HCT116 (cell line): ENCODE data around the gene TOP3B. TPM values are rescaled to one million over a fixed set of nuclear protein-coding genes. Genes with fewer than 3 reads are reported as not detected.

Experiments
- ATAC-seq: fragments of 200-7000 bp; cut with Tn5 transposase; 2 replicates; pipeline ENCODE4 v1.9.1; 2020; ENCODE audit warnings: mild to moderate bottlenecking, moderate library complexity
- BruUV-seq: library from RNA; stranded (reverse); fragments of 400-500 nt; replicated peaks from 2 replicates; lab custom pipeline; 2021; lab: Mats Ljungman, UMichigan
- CTCF ChIA-PET: fragments of 300-600 bp; sonication (Branson Sonifier 250); formaldehyde crosslinking; loops from one replicate; lab custom pipeline; 2021; ENCODE audit warnings: antibody characterized with exemption; lab: Charles Lee
- POLR2A ChIA-PET: fragments of 300-600, 350-600 bp; sonication (Branson Sonifier 250); formaldehyde crosslinking; loops from one replicate; lab custom pipeline; 2021; ENCODE audit warnings: antibody characterized with exemption; lab: Charles Lee
- RAD21 ChIA-PET, 2 experiments: fragments of 300-600 bp; sonication (Branson Sonifier 250); formaldehyde crosslinking; loops; one replicate each; lab custom pipeline; 2023; ENCODE audit warnings: low total read pairs in 2 of 2; ENCODE audit not compliant: uncharacterized antibody in 2 of 2, unreplicated experiment in 2 of 2, low non-redundant PET in 1 of 2; lab: Charles Lee
- DNase-seq: peaks from one replicate; pipeline ENCODE4 v3.0.0-alpha.2; 2010; ENCODE audit warnings: low read depth, low spot score
- H2AFZ ChIP-seq: fragments of 200-600 bp; shearing (Covaris generic), sonication (generic); 2 replicates; pipeline ENCODE4 v1.6.1; 2017; ENCODE audit warnings: low read depth, mixed run types, mixed read lengths, antibody characterized with exemption, low read length; ENCODE audit not compliant: poor library complexity, severe bottlenecking
- H3K27ac ChIP-seq: 2 replicates; pipeline ENCODE4 v1.5.1; 2012; ENCODE audit warnings: low read depth, low read length
- H3K27me3 ChIP-seq: fragments of 200-600 bp; sonication (generic); 2 replicates; pipeline ENCODE4 v1.6.1; 2016; ENCODE audit warnings: mixed run types, low read length, mixed read lengths; ENCODE audit not compliant: insufficient read depth
- H3K36me3 ChIP-seq, 2 experiments: fragments of 200-500 bp in 1 of 2; fragments of 200-600 bp in 1 of 2; sonication (Bioruptor generic) in 1 of 2; sonication (generic) in 1 of 2; 2 replicates each; pipeline versions ENCODE4 v1.5.1 to v1.6.1; 2014 to 2016; ENCODE audit warnings: low read length in 2 of 2, inconsistent platforms in 1 of 2, mixed read lengths in 1 of 2, mixed run types in 1 of 2; ENCODE audit not compliant: insufficient read depth in 2 of 2, control insufficient read depth in 1 of 2
- H3K4me1 ChIP-seq, 2 experiments: fragments of 200-600 bp in 1 of 2; sonication (generic) in 1 of 2; 2 replicates each; pipeline versions ENCODE4 v1.5.1 to v1.6.1; 2012 to 2017; ENCODE audit warnings: low read length in 2 of 2, inconsistent platforms in 1 of 2, mild to moderate bottlenecking in 1 of 2, mixed read lengths in 1 of 2, mixed run types in 1 of 2, moderate library complexity in 1 of 2; ENCODE audit not compliant: insufficient read depth in 2 of 2, control insufficient read depth in 1 of 2
- H3K4me2 ChIP-seq: fragments of 200-600 bp; sonication (generic); 2 replicates; pipeline ENCODE4 v1.6.1; 2017; ENCODE audit warnings: mixed run types, low read length, mixed read lengths
- H3K4me3 ChIP-seq, 2 experiments: fragments of 200-600 bp in 1 of 2; sonication (generic) in 1 of 2; replicated peaks in 1 of 2; 2 replicates each; pipeline ENCODE4 v1.5.1; 2011 to 2016; ENCODE audit warnings: low read length in 2 of 2, control low read depth in 1 of 2, low read depth in 1 of 2, mild to moderate bottlenecking in 1 of 2, mixed read lengths in 1 of 2, mixed run types in 1 of 2
- H3K79me2 ChIP-seq: fragments of 200-600 bp; sonication (generic); 2 replicates; pipeline ENCODE4 v1.6.1; 2017; ENCODE audit warnings: mild to moderate bottlenecking, mixed run types, low read length, moderate library complexity, mixed read lengths; ENCODE audit not compliant: insufficient read depth
- H3K9ac ChIP-seq: fragments of 200-600 bp; sonication (generic); 2 replicates; pipeline ENCODE4 v1.6.1; 2016; ENCODE audit warnings: low read length, mixed read lengths
- H3K9me2 ChIP-seq: fragments of 200-600 bp; sonication (generic), shearing (Covaris generic); 2 replicates; pipeline ENCODE4 v1.6.1; 2017; ENCODE audit warnings: mixed run types, mild to moderate bottlenecking, moderate library complexity; ENCODE audit not compliant: insufficient read depth
- H3K9me3 ChIP-seq, 2 experiments: fragments of 200-500 bp in 1 of 2; fragments of 200-600 bp in 1 of 2; sonication (Bioruptor generic) in 1 of 2; sonication (generic) in 1 of 2; 2 replicates each; pipeline ENCODE4 v1.6.1; 2014 to 2017; ENCODE audit warnings: low read length in 2 of 2, mixed read lengths in 2 of 2, inconsistent platforms in 1 of 2, low read depth in 1 of 2, mild to moderate bottlenecking in 1 of 2, mixed run types in 1 of 2, moderate library complexity in 1 of 2; ENCODE audit not compliant: control insufficient read depth in 1 of 2, insufficient read depth in 1 of 2
- H4K20me1 ChIP-seq: fragments of 200-600 bp; sonication (generic), shearing (Covaris generic); 2 replicates; pipeline ENCODE4 v1.6.1; 2017; ENCODE audit warnings: mixed run types, mild to moderate bottlenecking, moderate library complexity; ENCODE audit not compliant: insufficient read depth
- EGR1 ChIP-seq: IDR thresholded peaks from 2 replicates; pipeline ENCODE4 v1.6.1; 2012; ENCODE audit warnings: low read depth
- POLR2AphosphoS5 ChIP-seq: IDR thresholded peaks from 2 replicates; pipeline ENCODE4 v1.6.1; 2011; ENCODE audit warnings: mild to moderate bottlenecking, low read depth, low read length, moderate library complexity
- ZFX ChIP-seq: fragments of 450-650 bp; IDR thresholded peaks from 2 replicates; pipeline ENCODE4 v1.6.1; 2017
- intact Hi-C: fragments of 100-400 bp; cut with micrococcal nuclease; formaldehyde crosslinking; loops from 2 replicates; pipeline ENCODE4 v1.10.0; 2022
- total RNA-seq: library from RNA; stranded (reverse); gene quantifications from one replicate; pipeline ENCODE4 v1.2.1, GENCODE V29; 2021; ENCODE audit not compliant: unreplicated experiment

Gene TOP3B
- total RNA-seq, 1 experiment from 2014 or later: 50.1 TPM

- H3K36me3 ChIP-seq: no peaks in the 10 kb centered on the region
- no peaks in the 10 kb centered on the region for H3K27me3 ChIP-seq
- H3K4me1 ChIP-seq: no peaks in the 10 kb centered on the region
- no peak overlapping the region for H3K4me2 ChIP-seq
- H3K9me3 ChIP-seq: no peaks in the 10 kb centered on the region
- no peaks in the 10 kb centered on the region for H3K9me2 ChIP-seq
- DNase-seq: no peak
- ChIA-PET RAD21 (no interaction called here), POLR2A (no interaction called here), CTCF (interaction anchor here (1.7 kb wide), 1 partner anchor 19 kb away, joined by 4 read pairs; no protein-coding TSS in a partner anchor)
- no peak overlapping the region for H3K9ac ChIP-seq
- no peak for ATAC-seq
- H2AFZ ChIP-seq: no peak overlapping the region
- no peak overlapping the region for H3K27ac ChIP-seq
- BruUV-seq: no TSS peak
- no peaks in the 10 kb centered on the region for H3K79me2 ChIP-seq
- intact Hi-C loops: no loop called here
- H3K4me3 ChIP-seq: no peak overlapping the region
- no peak for TF ChIP-seq POLR2AphosphoS5
- no peaks in the 10 kb centered on the region for H4K20me1 ChIP-seq
These were observed 8.7 kb upstream of the TOP3B start for GRCh38 chr22:21991304-21991596.

GRCh38 chr22:21990445-21991303, 8.1 kb upstream of the TOP3B start:
- no peak overlapping the region for H2AFZ ChIP-seq
- ATAC-seq: no peak
- POLR2A ChIA-PET: no interaction called here
- H3K79me2 ChIP-seq: no peaks in the 10 kb centered on the region
- no peak for DNase-seq
- TF ChIP-seq EGR1: no peak
- TF ChIP-seq ZFX: no peak
- TF ChIP-seq, all 23 proteins: peak for 0
- H3K9me2 ChIP-seq: no peaks in the 10 kb centered on the region
- H3K36me3 ChIP-seq: no peaks in the 10 kb centered on the region
- BruUV-seq: no TSS peak
- intact Hi-C loops: no loop called here
- H3K4me3 ChIP-seq: no peak overlapping the region
- ChIA-PET CTCF (interaction anchor here (1.7 kb wide), 1 partner anchor 18 kb away, joined by 4 read pairs; no protein-coding TSS in a partner anchor), RAD21 (no interaction called here)
- no peaks in the 10 kb centered on the region for H3K9me3 ChIP-seq
- no peaks in the 10 kb centered on the region for H3K4me1 ChIP-seq
- no peaks in the 10 kb centered on the region for H4K20me1 ChIP-seq
- no peak overlapping the region for H3K4me2 ChIP-seq
- H3K27ac ChIP-seq: no peak overlapping the region
- H3K27me3 ChIP-seq: no peaks in the 10 kb centered on the region
- H3K9ac ChIP-seq: no peak overlapping the region
